Measurements from ENCODE around the gene MRPS15. TPM values are rescaled to one million over a fixed set of nuclear protein-coding genes. Genes with fewer than 3 reads are reported as not detected.

The MRPS15 gene
- total and polyA plus RNA-seq, 2 donors (not counting 3 experiments of a cell fraction or from before 2014, with no cell fraction given), result 47.1 to 105 TPM

GRCh38 chr1:36481091-36481490, 16.9 kb upstream of the MRPS15 start:
- CTCF ChIA-PET, result no interaction called here

GRCh38 chr1:36480161-36480560, 16.0 kb upstream of the MRPS15 start:
- Histone ChIP-seq H3K4me3 (replicated peaks in 1 of 3; ENCODE audit: insufficient read depth in 1 of 3, low read depth in 1 of 3, low read length in 3 of 3) (no peak overlapping the region), H3K4me2 (ENCODE audit: insufficient read depth, low read length) (no peak overlapping the region), H3K27me3 (ENCODE audit: control insufficient read depth in 2 of 2, insufficient read depth in 2 of 2, low read length in 2 of 2) (peaks cover 0 to 7% of the 10 kb centered on the region in 2 experiments), H3K27ac (ENCODE audit: insufficient read depth, low read depth, low read length) (no peak overlapping the region), H3K9ac (replicated peaks; ENCODE audit: extremely low read depth, insufficient read depth, low read length) (no peak overlapping the region), H3K36me3 (ENCODE audit: control insufficient read depth in 2 of 2, extremely low read depth in 1 of 2, insufficient read depth in 2 of 2, low read length in 2 of 2) (no peaks in the 10 kb centered on the region), H4K20me1 (replicated peaks; ENCODE audit: control insufficient read depth, extremely low read depth, insufficient read depth, low read length) (no peaks in the 10 kb centered on the region), H3K9me3 (replicated peaks; ENCODE audit: control insufficient read depth, insufficient read depth, low read length) (no peaks in the 10 kb centered on the region), H3K79me2 (ENCODE audit: control insufficient read depth, insufficient read depth, low read length) (no peaks in the 10 kb centered on the region), H3K9me1 (replicated peaks; ENCODE audit: control insufficient read depth, extremely low read depth, insufficient read depth, low read length) (no peaks in the 10 kb centered on the region), H2AFZ (ENCODE audit: low read depth, low read length) (no peak overlapping the region), H3K4me1 (ENCODE audit: control insufficient read depth, extremely low read depth, insufficient read depth, low read length) (no peaks in the 10 kb centered on the region)
- intact Hi-C loops (cut with micrococcal nuclease), result no loop called here
- FAIRE-seq (no peak), DNase-seq (ENCODE audit: low read depth, low spot score) (no peak)
- CTCF ChIA-PET, result no interaction called here
- POLR2A ChIA-PET, result no interaction called here
- BruUV-seq (replicated peaks), result no TSS peak
- dilution Hi-C loops (cut with MboI; ENCODE audit: extremely low pct_ligation_motif_present, low sequenced_read_pairs), result no loop called here
- TF ChIP-seq POLR2AphosphoS5 (IDR thresholded peaks at IDR 0.05; ENCODE audit: insufficient read depth, low read depth, low read length), result no peak
- TF ChIP-seq, protein P1, sequence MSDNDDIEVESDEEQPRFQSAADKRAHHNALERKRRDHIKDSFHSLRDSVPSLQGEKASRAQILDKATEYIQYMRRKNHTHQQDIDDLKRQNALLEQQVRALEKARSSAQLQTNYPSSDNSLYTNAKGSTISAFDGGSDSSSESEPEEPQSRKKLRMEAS (IDR thresholded peaks at IDR 0.05; ENCODE audit: insufficient read depth, insufficient read length), result no peak
- TF ChIP-seq CTCF (IDR thresholded peaks at IDR 0.05; ENCODE audit: extremely low read depth in 1 of 2, insufficient read depth in 1 of 2, low read depth in 1 of 2, low read length in 2 of 2), result no peak
- no peak for TF ChIP-seq MYC (IDR thresholded peaks at IDR 0.05; ENCODE audit: low read depth, low read length)
- no peak for TF ChIP-seq FOS (IDR thresholded peaks at IDR 0.05; ENCODE audit: borderline replicate concordance, insufficient read depth, low read length)
- TF ChIP-seq EZH2 (IDR thresholded peaks at IDR 0.05; ENCODE audit: borderline replicate concordance, low read depth, low read length, severe bottlenecking), result no peak
- TF ChIP-seq GATA2 (IDR thresholded peaks at IDR 0.05; ENCODE audit: insufficient read depth, insufficient read length, low read depth, low read length), result no peak
- TF ChIP-seq POLR2A (IDR thresholded peaks at IDR 0.05; ENCODE audit: low read depth, low read length), result no peak
- no peak for TF ChIP-seq JUN (IDR thresholded peaks at IDR 0.05; ENCODE audit: borderline replicate concordance, insufficient read depth, insufficient read length, low read depth)

More at GRCh38 chr1:36481091-36481490, 16.9 kb upstream of the MRPS15 start:
- dilution Hi-C loops (cut with MboI; ENCODE audit: extremely low pct_ligation_motif_present, low sequenced_read_pairs) (no loop called here), intact Hi-C loops (cut with micrococcal nuclease) (no loop called here)
- Histone ChIP-seq H3K4me1 (ENCODE audit: control insufficient read depth, extremely low read depth, insufficient read depth, low read length) (no peaks in the 10 kb centered on the region), H4K20me1 (replicated peaks; ENCODE audit: control insufficient read depth, extremely low read depth, insufficient read depth, low read length) (no peaks in the 10 kb centered on the region), H3K36me3 (ENCODE audit: control insufficient read depth in 2 of 2, extremely low read depth in 1 of 2, insufficient read depth in 2 of 2, low read length in 2 of 2) (no peaks in the 10 kb centered on the region), H3K4me3 (replicated peaks in 1 of 3; ENCODE audit: insufficient read depth in 1 of 3, low read depth in 1 of 3, low read length in 3 of 3) (no peak overlapping the region), H2AFZ (ENCODE audit: low read depth, low read length) (no peak overlapping the region), H3K27ac (ENCODE audit: insufficient read depth, low read depth, low read length) (no peak overlapping the region), H3K4me2 (ENCODE audit: insufficient read depth, low read length) (no peak overlapping the region), H3K79me2 (ENCODE audit: control insufficient read depth, insufficient read depth, low read length) (no peaks in the 10 kb centered on the region), H3K27me3 (ENCODE audit: control insufficient read depth in 2 of 2, insufficient read depth in 2 of 2, low read length in 2 of 2) (peaks cover 0 to 7% of the 10 kb centered on the region in 2 experiments), H3K9ac (replicated peaks; ENCODE audit: extremely low read depth, insufficient read depth, low read length) (no peak overlapping the region), H3K9me3 (replicated peaks; ENCODE audit: control insufficient read depth, insufficient read depth, low read length) (no peaks in the 10 kb centered on the region), H3K9me1 (replicated peaks; ENCODE audit: control insufficient read depth, extremely low read depth, insufficient read depth, low read length) (no peaks in the 10 kb centered on the region)
- POLR2A ChIA-PET, result no interaction called here
- no peak for DNase-seq (ENCODE audit: low read depth, low spot score)
- no peak for FAIRE-seq
- no TSS peak for BruUV-seq (replicated peaks)
- TF ChIP-seq CTCF (IDR thresholded peaks at IDR 0.05; ENCODE audit: extremely low read depth in 1 of 2, insufficient read depth in 1 of 2, low read depth in 1 of 2, low read length in 2 of 2) (no peak), MYC (IDR thresholded peaks at IDR 0.05; ENCODE audit: low read depth, low read length) (no peak), FOS (IDR thresholded peaks at IDR 0.05; ENCODE audit: borderline replicate concordance, insufficient read depth, low read length) (no peak)

All from endothelial cell of umbilical vein (primary cell).